CD4-positive, alpha-beta T cell treated with Interleukin-21 for 1 hour (primary cell): ENCODE data around the gene CORO2B.

ENCODE experiments used
- DNase-seq: peaks from one replicate; pipeline ENCODE4 v3.0.0-alpha.2; 2020

Gene CORO2B

DNA sequence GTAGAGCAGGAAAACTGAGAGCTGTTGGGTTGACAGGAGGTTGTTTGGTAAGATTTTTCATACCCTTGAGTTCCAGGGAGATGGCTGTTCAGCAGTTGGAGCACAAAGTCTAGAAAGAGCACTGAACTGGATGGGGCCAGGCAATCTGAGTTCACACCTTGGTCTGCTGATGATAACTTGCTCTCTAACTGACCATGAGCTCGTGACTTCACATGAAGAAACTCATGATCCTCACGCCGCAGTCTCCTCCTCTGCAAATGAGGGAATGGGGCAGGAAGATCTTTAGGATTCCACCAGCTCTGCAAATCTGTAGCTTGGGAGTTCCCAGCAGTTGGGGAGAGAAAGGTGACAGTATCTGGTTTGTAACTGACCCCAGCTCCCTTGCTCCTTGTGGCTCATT, 33.7 kb downstream of the CORO2B start:
- DNase-seq = no peak

DNA sequence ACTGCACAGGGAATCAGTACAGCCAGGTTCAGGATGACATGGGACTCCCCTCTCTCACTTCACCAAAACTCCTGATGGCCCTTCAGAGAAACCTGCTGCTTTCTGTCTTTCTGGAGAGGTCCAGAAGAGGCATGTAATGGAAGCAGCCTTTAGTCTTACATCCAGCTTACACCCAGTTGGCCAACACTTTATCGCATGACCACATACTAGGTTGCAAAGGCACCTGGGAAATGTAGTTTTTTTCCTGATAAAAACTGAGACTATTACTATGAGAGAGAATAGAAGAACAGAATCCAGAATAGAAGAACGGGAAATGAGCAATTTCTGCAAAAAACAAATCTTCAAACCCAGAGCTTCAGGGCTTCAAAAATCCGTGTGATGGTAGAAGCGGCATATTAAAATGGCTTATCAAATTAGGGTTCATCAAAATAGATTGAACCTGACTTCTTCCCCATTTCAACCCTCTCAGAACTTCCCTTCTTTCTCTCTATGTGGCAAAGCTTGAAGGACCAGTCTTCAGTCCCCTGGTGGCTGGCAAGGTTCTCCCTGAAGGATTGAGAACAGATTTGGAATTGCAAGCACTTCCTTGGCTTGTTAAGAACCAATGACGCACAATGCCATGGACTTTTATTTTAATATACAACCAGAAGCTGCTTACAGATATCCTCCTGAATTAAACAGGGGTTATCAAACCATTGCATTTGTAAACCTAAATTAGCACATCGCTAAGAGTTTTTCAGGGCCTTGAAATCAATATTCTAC, 34.4 kb downstream of the CORO2B start:
- DNase-seq = no peak

DNA sequence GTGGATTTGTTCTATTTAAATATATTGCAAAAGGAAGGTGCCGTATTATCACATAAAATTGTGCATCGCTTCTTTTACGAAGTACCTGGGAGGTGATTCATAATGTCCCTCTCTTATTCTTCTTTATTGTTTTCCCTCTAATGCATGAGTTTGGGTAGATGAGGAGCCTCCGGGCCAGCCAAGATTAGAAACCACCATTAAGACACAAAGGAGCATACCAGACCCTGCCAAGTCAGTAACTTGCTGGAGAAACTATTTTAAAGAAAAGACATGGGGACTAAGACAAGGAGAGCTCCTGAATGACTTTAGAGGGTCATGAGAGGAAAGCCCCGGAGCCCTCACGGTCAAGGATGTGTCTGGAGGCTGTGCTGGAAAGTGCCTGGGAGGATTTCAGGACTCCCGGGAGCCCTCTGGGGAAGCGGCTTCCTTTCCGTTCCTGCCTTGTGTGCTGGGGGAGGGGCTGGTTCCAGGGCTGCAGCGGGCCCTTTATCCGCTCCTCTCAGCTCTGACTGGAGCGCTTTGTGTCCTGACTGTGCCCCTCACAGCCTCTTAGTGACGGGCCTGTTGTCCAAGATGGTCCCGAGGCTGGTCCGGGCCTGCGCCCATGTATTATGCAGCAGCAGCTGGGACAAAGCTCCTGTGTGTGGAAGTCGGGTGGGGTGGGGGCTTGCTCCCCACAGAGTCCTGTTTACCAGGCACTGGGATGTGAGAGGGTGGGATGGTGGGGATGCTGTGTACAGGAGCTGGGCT, 35.7 kb downstream of the CORO2B start:
- DNase-seq = no peak

DNA sequence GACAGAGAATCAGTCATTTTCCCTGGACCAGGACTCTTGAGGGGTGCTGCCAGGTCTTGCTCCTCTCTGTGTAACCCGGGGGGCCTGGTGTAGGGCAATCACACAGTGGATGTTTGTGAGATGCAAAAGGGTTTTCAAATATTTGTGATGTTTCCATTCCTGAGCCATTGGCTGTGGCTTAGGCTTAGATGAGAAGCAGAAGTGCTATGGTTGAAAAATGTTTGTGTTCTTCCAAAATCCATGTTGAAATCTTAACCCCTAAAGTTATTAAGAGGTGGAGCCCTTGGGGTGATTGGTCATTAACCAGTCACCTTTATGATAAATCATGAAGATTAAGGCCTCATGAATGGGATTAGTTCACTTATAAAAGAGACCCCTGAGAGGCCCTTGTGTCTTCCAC, 36.5 kb downstream of the CORO2B start:
- no peak for DNase-seq

DNA sequence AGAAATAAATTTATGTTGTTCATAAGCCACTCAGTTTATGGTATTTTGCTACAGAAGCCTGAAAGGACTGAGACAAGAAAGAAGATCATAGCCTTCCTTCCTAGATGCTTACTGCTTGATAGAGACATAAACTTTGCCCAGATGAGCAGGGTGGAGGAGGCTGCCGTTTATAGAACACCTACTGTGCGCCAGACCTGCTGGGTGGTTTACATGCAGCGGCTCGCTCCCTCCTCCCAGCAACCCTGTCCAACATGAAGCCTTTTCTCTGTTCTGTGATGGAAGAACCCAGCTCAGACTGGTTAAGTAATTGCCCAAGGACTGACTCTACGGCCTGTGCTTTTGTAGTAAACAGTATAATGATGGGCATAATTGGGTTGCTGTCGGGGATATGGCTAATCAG, 37.0 kb downstream of the CORO2B start:
- DNase-seq = no peak

DNA sequence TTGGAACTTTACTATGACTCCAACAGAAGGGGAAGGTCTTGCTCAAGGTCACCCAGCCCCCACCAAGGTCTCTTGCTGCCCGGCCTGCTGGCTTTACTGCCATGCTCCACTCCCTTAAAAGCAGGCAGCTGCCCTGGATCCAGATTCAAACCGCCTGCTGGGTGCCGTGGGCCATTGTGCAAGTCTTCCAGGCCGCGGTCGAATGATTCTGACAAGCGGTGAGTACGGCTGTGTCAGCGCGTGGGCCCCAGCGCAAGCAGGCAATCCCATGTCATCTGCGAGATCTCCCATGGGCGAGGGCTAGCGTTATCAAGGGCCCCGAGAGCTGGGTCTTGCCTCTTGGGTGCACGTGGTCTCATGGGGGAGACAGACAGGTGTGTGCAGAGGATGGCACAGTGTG, 37.6 kb downstream of the CORO2B start:
- DNase-seq = no peak

GRCh38 chr15:68617001-68617400, 38.2 kb downstream of the CORO2B start:
- no peak for DNase-seq

- no peak for DNase-seq
These were observed 39.0 kb downstream of the CORO2B start for GRCh38 chr15:68617777-68618176.

GRCh38 chr15:68618394-68618793, 39.6 kb downstream of the CORO2B start:
- no peak for DNase-seq

DNA sequence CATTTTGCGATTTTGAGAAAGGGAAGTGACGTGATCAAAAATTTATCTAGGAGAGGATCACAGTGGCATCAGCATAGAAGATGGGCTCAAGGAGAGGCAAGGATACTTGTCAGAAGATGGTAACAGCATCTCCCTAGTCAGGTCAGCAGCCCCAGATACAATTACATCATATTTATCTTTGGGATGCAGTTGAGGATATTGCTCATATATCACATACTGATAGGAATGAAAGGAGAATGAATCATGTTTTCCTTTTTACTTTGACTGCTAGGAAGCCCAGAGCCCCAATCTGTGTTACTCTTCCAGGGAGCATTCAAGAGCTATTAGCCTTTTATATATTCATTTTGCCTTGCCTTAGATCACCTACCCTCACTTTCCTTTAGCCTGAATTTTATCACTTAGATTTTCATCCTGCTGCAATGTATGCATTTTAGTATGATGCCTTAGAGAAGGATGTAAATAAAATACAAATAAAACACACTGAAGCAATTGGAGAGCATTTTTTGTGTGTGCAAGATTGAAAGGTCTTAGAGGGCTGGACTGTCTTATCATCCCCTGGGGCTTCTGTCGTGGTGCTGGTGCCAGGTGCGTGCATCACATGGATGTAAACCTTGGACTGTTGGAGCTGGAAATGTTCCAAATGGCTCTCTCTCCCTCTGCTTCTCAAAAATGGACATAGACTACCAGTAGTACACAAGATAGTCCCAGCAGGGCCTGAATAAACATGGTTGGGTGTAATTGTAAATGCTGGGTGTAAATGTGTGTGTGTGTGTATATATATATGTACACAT, 40.3 kb downstream of the CORO2B start:
- no peak for DNase-seq

- no peak for DNase-seq
These were observed 42.1 kb downstream of the CORO2B start for GRCh38 chr15:68620721-68621527.

DNA sequence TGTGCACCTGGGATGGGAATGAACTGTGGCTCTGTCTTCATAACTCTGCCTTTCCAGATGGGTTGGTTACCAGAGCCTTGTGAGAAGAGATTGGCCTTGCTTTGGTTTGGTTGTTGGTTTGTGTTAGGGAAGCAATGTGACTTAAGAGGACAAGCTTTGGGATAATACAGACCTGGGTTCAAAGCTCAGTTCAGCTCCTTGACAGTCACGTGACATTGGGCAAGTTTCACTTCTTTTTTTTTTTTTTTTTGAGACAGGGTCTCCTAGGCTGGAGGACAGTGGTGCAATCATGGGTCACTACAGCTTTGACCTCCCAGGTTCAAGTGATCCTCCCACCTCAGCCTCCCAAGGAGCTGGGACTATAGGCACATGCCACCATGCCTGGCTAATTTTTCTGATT, 42.7 kb downstream of the CORO2B start:
- no peak for DNase-seq

GRCh38 chr15:68623301-68623892, 44.6 kb downstream of the CORO2B start:
- no peak for DNase-seq

GRCh38 chr15:68625853-68626252, 47.1 kb downstream of the CORO2B start:
- DNase-seq = no peak

GRCh38 chr15:68626283-68626682, 47.5 kb downstream of the CORO2B start:
- DNase-seq = no peak

DNA sequence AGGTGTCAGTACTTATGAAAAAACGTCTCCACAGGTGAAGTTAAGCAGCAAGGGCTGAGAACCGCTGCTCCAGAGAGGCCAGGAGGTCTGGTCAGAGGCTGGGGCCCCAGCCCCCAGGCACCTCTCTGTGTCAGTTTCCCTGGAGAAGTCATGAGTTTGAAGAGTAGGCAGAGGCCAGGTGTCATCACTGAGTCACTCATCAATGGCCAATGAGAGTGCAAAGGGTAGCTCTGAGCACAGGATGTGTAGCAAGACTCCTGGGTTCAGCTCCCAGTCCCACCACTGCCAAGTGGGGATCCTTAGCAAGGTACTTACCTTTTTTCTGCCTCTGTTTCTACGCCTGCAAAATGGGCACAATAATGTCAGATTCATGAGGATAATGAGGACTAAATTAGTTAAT, 47.9 kb downstream of the CORO2B start:
- DNase-seq = no peak

DNA sequence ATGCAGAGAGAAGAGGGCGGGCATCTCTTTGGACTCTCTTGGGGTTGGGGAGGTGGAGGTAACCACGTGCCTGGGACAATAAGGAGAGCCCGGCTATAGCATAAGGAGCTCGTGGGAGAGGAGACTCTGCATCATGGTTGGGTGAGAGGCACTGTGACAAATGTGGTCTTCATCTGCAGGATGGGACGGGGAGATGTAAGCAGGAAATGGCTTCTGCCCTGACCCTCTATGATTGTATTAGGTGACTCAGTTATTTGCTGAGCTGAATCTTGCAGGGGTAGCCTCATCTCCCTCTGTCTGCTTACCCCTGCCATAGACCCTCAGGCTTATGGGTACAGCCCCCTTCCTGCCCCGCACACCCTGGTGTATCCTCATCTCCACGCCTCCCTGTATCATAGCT, 48.7 kb downstream of the CORO2B start:
- DNase-seq = no peak

DNA sequence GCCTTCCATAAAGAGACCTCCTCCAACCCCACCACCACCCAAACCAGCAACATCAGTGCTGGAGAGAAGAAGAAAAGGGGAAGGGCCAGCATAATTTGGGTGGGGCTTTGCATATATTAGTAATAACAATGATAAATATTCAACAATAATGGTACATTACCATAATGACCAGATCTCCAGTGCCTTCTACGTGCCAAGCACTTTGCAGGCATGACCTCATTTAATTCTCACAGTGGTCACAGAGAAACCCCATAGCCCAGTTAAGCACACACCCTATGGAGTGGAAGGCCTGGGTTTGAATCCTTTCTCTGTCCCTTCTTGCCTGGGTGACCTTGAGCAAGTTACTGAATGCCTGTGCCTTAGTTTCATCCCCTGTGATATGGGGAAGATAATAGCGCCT, 49.2 kb downstream of the CORO2B start:
- no peak for DNase-seq

DNA sequence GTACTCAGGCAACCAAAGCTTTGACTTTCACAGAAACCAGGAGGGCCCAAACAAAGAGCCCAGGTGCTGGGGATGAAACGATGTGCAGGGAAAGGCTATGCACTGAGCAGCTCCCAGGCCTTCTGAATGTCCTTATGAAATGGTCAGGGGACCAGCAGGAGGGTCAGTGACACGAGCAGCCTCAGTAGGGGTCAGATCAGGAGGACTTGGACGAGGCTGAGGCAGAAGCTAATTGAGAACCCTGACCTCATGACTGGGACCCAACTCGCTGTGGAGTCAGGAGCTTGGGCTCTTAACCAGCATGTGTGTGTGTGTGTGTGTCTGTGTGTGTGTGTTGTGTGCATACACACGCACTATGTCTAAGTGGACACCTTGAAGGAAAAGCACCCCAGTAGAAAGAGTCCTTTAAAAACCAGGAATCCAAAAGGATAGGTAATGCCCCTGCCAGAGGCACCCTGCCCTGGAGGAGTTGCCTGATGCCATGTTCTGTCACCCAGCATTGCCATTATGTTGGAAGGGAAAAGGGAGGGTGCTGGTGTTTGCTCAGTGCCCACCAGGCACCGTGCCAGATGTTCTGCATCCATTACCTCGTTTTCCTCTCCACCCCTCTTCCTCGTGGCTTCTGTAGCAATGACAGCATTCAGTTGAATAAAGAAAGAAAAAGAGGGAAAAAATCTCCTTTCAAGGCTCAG, 50.9 kb downstream of the CORO2B start:
- no peak for DNase-seq

DNA sequence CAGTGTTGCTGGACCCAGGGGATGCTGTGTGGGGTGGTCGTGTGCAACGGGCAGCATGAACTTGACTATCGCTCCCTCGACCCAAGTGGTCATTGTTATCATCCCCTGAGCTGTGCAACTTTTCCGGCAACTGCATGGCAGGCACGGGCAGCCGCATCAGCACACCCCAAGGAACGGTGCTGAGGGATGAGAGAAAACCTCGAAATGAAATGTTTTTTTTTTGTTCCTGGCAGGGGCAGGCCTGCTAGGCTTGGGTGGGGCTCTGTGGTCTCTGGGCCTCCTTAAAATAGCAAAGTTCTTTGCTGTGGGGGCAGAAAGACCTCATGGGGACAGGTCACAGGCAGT, 51.4 kb downstream of the CORO2B start:
- no peak for DNase-seq

DNA sequence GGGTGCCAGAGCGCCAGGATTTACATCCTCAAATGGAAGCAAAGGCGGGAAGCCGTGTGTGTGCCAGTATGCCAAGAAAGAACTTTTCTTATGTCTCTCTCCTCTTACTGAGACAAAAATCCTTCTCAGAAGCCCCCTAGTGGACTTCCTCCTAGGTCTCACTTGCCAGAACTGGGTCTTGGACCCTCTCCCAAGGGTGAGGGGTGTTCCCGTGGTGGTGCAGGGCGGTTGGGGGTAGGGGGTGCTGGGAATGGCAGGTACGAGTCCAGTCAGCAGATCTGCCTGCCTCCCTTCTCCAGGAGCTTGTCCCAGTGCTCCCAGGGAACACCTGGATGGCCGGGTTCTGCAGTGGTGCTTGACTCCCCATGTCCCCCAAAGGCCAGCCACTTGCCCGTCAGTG, 52.0 kb downstream of the CORO2B start:
- no peak for DNase-seq

- DNase-seq = no peak
These were observed 52.8 kb downstream of the CORO2B start for GRCh38 chr15:68631601-68632051.
